Superior temporal gyrus (tissue), 1 donor: ENCODE measurements around the gene MIX23.
"Not testable (repeated sequence)": the region's sequence is repeated elsewhere in the genome, so short reads cannot be mapped to it uniquely, and the experiment has no call there.

Source experiments
- DNase-seq: peaks from one replicate; pipeline ENCODE4 v3.0.0-alpha.2; 2016; ENCODE audit errors: extremely low spot score

MIX23 gene

GRCh38 chr3:122392868-122393844 is 10.1 kb upstream of the MIX23 start:
- DNase-seq, result peak; percentile 80

GRCh38 chr3:122391681-122392446 is 8.8 kb upstream of the MIX23 start:
- no peak for DNase-seq

- DNase-seq, result no peak
Observed at GRCh38 chr3:122390665-122391064, 7.6 kb upstream of the MIX23 start.

- DNase-seq, result no peak
Observed at GRCh38 chr3:122389892-122390291, 6.9 kb upstream of the MIX23 start.

- no peak for DNase-seq
Observed at GRCh38 chr3:122389197-122389596, 6.2 kb upstream of the MIX23 start.

GRCh38 chr3:122387709-122388108 is 4.7 kb upstream of the MIX23 start:
- no peak for DNase-seq

- peak; percentile 95 for DNase-seq
Observed at GRCh38 chr3:122383771-122384697, 1.0 kb upstream of the MIX23 start, which contains the start of gene FAM162A. Gene FAM162A (plus strand): TSS chr3:122384182. CDS start chr3:122384266, 84 bp downstream.

GRCh38 chr3:122377975-122378374 is 5.1 kb downstream of the MIX23 start:
- DNase-seq, result no peak

- DNase-seq, result no peak
Observed at GRCh38 chr3:122374034-122374433, 9.0 kb downstream of the MIX23 start.

GRCh38 chr3:122366379-122366749 is 16.7 kb downstream of the MIX23 start:
- no peak for DNase-seq

GRCh38 chr3:122365582-122366378 is 17.3 kb downstream of the MIX23 start:
- not testable (repeated sequence) for DNase-seq

GRCh38 chr3:122365073-122365472 is 18.0 kb downstream of the MIX23 start:
- no peak for DNase-seq

GRCh38 chr3:122364490-122364889 is 18.5 kb downstream of the MIX23 start:
- no peak for DNase-seq

GRCh38 chr3:122362026-122362425 is 21.0 kb downstream of the MIX23 start:
- no peak for DNase-seq

- DNase-seq, result no peak
Observed at GRCh38 chr3:122358703-122359032, 24.4 kb downstream of the MIX23 start.

- DNase-seq, result no peak
Observed at GRCh38 chr3:122357828-122358702, 25.0 kb downstream of the MIX23 start.

GRCh38 chr3:122356402-122356801 is 26.6 kb downstream of the MIX23 start:
- peak; percentile 25 for DNase-seq

GRCh38 chr3:122355612-122356011 is 27.4 kb downstream of the MIX23 start:
- DNase-seq, result no peak

- no peak for DNase-seq
Observed at GRCh38 chr3:122353893-122354401, 29.1 kb downstream of the MIX23 start.

GRCh38 chr3:122353215-122353614 is 29.8 kb downstream of the MIX23 start:
- DNase-seq, result no peak
